ENCODE results near the gene SLC17A9.

DNA sequence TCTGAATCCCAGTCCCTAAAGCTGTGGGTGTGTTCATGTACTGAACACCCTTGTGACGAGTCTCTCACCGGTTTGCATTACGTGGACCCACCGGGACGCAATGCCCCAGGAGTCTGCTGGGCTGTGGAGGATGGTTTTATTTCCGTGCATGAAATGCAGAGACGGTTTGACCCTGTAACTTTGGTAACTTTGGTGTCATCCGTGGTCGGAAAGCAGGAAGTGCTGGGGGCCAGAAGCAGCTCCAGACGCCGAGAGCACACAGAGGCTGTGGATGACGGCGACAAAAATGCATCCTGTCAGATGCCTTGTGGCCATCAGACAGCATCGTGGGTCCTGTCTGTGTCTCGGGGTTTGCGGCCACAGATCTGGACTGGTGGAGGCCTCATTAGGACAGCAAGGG lies 47.1 kb downstream of the SLC17A9 start:
- TF ChIP-seq, protein P1, sequence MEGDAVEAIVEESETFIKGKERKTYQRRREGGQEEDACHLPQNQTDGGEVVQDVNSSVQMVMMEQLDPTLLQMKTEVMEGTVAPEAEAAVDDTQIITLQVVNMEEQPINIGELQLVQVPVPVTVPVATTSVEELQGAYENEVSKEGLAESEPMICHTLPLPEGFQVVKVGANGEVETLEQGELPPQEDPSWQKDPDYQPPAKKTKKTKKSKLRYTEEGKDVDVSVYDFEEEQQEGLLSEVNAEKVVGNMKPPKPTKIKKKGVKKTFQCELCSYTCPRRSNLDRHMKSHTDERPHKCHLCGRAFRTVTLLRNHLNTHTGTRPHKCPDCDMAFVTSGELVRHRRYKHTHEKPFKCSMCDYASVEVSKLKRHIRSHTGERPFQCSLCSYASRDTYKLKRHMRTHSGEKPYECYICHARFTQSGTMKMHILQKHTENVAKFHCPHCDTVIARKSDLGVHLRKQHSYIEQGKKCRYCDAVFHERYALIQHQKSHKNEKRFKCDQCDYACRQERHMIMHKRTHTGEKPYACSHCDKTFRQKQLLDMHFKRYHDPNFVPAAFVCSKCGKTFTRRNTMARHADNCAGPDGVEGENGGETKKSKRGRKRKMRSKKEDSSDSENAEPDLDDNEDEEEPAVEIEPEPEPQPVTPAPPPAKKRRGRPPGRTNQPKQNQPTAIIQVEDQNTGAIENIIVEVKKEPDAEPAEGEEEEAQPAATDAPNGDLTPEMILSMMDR (IDR thresholded peaks at IDR 0.05) = no peak
- TF ChIP-seq POLR2A (IDR thresholded peaks at IDR 0.05) (no peak), POLR2AphosphoS5 (IDR thresholded peaks at IDR 0.05) (no peak), EP300 (IDR thresholded peaks at IDR 0.05) (no peak)
